NAMALWA (cell line): ENCODE results near the gene KLHL5.

Experiments used
- DNase-seq: peaks from one replicate; pipeline ENCODE4 v3.0.0-alpha.2; 2015; ENCODE audit warnings: low spot score

The KLHL5 gene

GRCh38 chr4:39043861-39044363, 18.1 kb upstream of the KLHL5 start:
- DNase-seq = peak; percentile 81

GRCh38 chr4:39044364-39044955, 17.6 kb upstream of the KLHL5 start:
- DNase-seq = peak; percentile 94

GRCh38 chr4:39044956-39045826, 16.8 kb upstream of the KLHL5 start:
- peak; percentile 62 for DNase-seq

- DNase-seq = peak; percentile 67
These were observed 16.2 kb upstream of the KLHL5 start for GRCh38 chr4:39045827-39046221.

- no peak for DNase-seq
These were observed 15.8 kb upstream of the KLHL5 start for GRCh38 chr4:39046249-39046648.

- no peak for DNase-seq
These were observed 14.4 kb upstream of the KLHL5 start for GRCh38 chr4:39047681-39048080.

GRCh38 chr4:39048311-39048710, 13.7 kb upstream of the KLHL5 start:
- no peak for DNase-seq

- no peak for DNase-seq
These were observed 11.4 kb upstream of the KLHL5 start for GRCh38 chr4:39050590-39050989.

- no peak for DNase-seq
These were observed 10.5 kb upstream of the KLHL5 start for GRCh38 chr4:39051492-39051891.

- DNase-seq = no peak
These were observed 8.0 kb upstream of the KLHL5 start for GRCh38 chr4:39053983-39054382.

- no peak for DNase-seq
These were observed 7.5 kb upstream of the KLHL5 start for GRCh38 chr4:39054497-39054896.

- no peak for DNase-seq
These were observed 6.0 kb upstream of the KLHL5 start for GRCh38 chr4:39056023-39056422.

GRCh38 chr4:39061457-39061856, 575 bp upstream of the KLHL5 start:
- no peak for DNase-seq

- no peak for DNase-seq
These were observed 702 bp downstream of the KLHL5 start for GRCh38 chr4:39062770-39063097.

- no peak for DNase-seq
These were observed 1.4 kb downstream of the KLHL5 start for GRCh38 chr4:39063430-39063829.

- DNase-seq = no peak
These were observed 4.3 kb downstream of the KLHL5 start for GRCh38 chr4:39066371-39066770.

- no peak for DNase-seq
These were observed 5.0 kb downstream of the KLHL5 start for GRCh38 chr4:39067031-39067430.

GRCh38 chr4:39067451-39067850, 5.4 kb downstream of the KLHL5 start:
- DNase-seq = no peak

- no peak for DNase-seq
These were observed 6.9 kb downstream of the KLHL5 start for GRCh38 chr4:39068907-39069306.

- no peak for DNase-seq
These were observed 16.8 kb downstream of the KLHL5 start for GRCh38 chr4:39078829-39079228.

GRCh38 chr4:39083164-39083563, 21.1 kb downstream of the KLHL5 start:
- DNase-seq = no peak

- DNase-seq = no peak
These were observed 23.9 kb downstream of the KLHL5 start for GRCh38 chr4:39085891-39086290.

GRCh38 chr4:39096847-39097246, 34.8 kb downstream of the KLHL5 start:
- no peak for DNase-seq

GRCh38 chr4:39097290-39097689, 35.3 kb downstream of the KLHL5 start:
- no peak for DNase-seq
